Ammon's horn (tissue), 1 donor: ENCODE results near the gene EN1.

Experiments
- DNase-seq: peaks from one replicate; pipeline ENCODE4 v3.0.0-alpha.2; 2016; ENCODE audit warnings: low spot score

Gene EN1

DNA sequence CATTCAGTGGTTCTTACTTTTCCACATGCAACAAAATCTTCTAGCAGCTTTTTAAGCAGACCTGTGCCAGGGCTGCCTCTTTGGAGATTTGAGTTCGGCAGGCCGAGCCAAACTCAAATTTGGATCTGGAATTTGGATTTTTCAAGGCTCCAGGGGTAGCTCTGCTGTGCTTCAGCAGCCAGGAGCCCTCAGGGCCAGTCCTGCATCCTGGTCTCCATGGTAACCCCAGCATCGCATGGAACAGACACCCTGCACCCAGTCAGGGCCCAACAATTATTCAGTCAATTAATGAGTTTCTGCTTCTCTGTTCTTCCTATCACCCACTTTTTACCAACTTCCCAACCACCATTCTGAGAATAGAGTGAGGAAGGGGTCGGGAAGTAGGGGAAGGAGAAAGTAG, 30.0 kb downstream of the EN1 start:
- DNase-seq: no peak

DNA sequence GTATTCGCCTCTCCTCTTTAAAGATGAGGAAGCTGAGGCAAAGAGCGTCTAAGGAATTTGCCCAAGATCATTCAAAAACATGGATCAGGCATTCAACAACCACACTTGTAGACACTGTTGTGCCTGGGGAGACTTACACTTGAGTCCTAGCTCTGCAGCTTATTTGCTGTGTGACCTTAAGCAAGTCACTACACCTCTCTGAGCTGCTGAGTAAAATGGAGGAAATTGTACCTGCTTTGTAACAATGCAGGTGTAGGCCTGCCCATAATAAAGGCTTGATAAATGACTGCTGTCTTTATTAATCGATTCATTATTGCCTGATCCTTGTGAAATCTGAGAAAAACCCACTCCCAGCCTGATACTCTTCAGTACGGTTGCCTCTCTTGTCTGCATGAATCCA, 30.8 kb downstream of the EN1 start:
- DNase-seq: no peak

DNA sequence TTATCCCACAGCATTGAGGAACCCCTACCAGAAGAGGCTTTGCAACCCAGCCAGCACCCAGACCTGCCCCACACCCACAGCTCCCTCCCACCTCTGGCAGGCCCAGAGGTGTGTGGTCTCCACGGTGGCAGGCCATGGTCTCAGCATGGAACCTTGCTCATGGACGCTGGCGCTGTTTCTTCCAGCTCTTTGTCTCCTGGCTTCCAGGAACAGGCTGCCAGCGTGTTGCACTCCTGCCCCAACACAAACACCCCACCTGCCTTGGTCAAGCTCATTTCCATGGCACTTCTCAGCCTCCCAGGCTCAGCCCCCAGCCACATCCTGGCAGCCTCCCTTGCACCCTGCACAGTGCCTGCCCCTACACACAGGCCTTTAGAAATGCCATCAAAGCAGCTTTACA, 31.7 kb downstream of the EN1 start:
- no peak for DNase-seq

DNA sequence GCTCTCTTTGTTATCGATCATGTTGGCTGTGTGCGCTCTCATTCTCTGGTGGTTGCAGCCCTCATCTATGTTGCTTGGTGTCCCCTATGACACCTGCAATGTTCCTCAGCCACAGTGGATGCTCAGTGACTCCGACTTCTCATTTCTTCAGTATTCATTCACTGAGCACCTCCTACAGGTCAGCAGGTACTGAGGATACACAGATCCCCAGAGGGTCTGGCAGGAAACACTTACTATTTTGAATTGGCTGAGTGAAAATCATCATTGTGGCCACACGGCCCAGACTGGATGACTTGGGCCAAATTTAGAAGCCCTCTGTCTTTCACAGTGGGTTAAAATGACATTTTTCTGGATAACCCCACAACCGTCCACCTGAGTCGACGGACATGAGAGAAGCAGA, 32.1 kb downstream of the EN1 start:
- DNase-seq: no peak

DNA sequence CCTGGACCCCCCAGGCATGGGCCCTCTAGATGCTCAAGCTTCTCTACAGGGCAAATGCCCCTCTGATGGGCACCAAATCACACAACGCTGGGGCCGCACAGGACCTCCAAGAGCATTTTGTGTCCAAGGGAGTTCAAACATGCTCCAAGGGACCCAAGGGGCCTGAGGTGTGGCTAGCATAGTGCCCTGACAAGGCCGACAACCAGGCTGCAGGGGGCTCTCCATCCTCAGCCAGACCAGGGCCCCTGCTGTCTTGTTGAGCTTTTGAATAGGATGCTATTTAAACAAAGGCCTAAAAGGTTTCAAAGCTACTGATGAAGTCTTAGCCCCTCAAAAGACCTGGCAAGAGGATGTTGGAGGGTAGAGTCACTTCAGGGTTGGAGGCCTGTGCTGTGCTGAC, 33.1 kb downstream of the EN1 start:
- no peak for DNase-seq

DNA sequence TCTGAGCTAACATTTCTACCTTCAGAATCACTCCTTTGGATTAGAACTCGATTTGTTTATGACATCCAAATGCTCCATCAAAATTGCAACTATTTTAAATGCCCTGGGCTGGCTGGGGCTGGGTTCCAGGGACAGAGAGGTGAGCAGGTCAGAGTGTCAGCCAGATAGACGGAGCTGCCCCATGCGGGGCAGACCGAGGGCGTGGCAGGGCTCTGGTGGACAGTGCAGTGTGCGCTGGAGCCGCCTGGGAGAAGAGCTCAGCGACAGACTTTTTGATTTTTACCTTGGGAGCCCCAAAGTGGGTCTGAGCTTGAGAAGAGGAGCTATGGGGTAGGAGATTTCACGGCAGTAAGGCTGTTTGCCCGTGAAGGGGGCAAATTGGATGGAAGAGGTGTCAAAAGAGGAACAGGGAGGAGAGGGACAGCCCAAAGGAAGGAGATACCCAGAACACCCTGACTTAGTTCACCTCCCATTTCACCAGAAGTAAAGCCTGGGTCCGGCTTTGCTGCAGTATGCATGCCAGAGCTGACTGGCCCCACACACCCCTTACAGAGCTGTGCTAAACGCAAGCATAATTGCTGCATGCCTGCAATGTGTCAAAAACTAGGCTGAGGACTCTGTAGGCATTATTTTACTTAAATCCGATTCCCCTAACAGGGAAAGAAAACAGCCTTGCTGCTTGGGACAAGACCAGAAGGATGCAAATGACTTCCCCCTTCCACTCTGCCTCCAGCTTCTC, 33.7 kb downstream of the EN1 start:
- DNase-seq: no peak

DNA sequence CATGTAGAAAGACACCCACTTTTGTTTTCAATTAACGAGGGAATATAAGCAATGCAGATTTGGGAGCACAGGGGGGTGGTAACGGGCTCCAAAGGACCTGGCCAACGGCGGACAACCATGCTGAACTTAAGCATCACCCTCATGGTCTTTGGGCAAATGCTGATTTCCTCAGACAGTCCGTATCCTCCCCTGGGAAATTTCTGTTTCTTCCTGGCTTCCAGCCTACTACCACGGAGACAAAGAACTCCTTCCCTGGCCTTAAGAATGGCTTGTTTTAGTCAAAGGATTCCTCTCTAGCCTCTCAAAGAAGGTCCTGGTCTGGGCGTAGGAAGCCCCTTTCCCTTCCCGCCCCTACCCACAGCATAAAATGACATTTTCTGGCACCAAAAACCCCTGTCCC, 34.3 kb downstream of the EN1 start:
- DNase-seq: no peak

DNA sequence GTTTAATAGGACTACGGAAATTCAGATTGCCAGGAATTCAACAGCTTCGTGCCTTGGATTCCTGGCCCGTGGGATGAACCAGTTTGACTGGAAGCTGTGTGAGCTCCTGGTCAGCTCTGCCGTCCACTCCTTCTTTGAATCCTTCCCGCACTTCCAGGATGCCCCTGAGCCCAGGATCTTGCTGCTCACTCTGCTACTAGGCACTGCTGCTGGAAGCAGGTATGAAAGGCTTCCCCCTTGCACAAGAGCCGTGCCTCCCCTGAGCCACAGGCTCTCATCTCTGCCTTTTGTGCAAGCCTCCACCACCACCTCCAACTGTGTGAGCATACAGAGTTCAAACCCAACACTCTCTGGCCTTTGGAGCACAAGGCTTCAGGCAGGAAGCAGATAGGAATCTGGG, 34.9 kb downstream of the EN1 start:
- no peak for DNase-seq

DNA sequence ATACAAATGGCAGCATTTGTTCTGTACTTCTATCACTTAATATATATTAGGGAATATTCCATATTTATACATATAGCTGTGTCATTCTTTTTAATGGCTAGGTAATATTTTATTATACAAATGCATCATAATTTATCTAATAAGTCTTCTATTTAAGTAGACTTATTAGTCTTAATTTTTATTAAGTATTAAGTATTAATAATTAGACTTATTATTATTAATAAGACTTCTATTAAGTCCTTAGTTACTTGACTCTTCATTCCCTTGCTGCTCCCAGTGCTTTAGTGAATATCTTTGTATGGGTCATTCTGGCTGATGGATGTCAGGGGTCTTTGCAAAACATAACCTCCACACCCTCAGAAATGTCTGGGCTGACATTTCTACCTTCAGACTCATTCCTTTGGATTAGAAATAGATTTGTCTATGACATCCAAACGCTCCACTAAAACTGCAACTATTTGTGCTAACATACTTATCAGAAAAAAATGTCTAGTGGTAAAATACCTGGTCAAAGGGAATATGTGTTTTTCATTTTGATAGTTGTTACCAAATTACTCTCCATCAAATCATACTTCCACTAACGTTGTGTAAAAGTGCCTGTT, 35.8 kb downstream of the EN1 start:
- DNase-seq: no peak

DNA sequence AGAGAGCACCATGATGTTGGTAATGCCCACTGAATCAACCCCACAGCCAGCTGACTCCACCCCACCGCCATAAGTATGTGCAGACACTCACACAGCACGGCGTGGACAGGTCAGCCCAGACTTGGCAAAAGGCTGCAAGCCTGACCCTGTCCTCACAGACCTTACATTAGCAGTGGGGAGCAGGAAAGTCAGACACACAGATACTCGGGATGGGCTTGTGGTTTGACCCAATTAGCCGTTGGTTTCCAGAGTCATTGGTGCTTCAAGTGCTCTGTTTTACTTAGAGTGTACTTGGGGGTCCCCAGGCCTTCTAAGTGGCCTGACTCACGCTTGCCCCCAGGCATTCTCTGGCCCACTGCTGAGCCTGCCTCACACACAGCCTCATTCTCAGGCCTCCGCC, 36.7 kb downstream of the EN1 start:
- no peak for DNase-seq

DNA sequence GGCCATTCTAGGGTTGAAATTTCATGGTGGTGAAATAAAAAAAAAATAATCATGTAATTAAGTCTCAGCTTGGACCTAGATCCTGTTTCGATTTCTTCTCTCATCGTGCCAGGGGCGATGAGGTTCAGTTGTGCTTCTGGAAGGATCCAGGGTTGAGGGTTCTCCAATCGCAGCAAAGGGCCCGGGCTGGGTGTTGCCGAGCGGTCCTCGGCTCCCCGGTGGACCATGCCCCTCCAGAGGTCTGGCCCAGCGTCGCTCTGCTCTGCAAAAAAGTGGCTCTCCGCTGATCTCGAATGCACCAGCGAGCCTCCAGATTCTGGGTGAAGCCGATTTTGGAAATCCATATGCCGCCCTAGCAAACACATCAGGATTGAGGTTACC, 39.0 kb downstream of the EN1 start:
- DNase-seq: no peak

DNA sequence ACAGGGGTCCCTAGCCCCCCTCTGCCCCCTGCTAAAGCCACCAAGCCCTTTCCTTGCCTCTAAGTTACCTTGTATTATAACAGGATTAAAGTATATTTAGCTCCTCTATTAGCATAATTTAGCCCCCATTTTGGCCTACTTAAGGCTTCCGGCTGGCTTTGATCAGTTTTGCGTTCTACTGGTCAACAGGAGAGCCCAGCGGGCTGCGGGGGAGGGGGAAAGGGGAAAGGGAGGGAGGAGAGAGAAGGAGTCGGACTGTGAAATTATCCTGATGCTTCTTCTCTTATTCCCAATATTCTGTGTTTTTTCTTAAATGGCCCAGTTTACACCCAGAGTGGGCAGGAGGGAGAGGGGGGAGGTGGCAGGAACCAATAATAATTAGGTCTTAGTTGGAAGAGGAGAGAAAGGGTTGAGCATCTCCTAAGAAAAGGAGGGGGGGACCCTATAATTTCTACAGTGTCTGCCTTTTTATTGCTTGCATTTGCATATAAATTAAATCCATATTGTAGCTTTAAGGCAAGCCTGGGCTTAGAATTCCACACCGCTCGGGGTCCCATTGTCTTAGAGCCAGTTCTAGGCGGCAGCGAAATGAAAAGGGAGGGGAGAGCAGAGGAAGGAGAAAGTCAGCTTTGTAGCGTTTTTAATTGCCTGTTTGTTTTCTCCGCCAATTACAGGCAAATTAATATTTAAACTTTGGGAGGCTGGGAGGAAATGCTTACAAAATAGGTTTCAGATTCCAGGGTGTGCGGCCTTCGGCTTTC, 39.6 kb downstream of the EN1 start:
- no peak for DNase-seq

DNA sequence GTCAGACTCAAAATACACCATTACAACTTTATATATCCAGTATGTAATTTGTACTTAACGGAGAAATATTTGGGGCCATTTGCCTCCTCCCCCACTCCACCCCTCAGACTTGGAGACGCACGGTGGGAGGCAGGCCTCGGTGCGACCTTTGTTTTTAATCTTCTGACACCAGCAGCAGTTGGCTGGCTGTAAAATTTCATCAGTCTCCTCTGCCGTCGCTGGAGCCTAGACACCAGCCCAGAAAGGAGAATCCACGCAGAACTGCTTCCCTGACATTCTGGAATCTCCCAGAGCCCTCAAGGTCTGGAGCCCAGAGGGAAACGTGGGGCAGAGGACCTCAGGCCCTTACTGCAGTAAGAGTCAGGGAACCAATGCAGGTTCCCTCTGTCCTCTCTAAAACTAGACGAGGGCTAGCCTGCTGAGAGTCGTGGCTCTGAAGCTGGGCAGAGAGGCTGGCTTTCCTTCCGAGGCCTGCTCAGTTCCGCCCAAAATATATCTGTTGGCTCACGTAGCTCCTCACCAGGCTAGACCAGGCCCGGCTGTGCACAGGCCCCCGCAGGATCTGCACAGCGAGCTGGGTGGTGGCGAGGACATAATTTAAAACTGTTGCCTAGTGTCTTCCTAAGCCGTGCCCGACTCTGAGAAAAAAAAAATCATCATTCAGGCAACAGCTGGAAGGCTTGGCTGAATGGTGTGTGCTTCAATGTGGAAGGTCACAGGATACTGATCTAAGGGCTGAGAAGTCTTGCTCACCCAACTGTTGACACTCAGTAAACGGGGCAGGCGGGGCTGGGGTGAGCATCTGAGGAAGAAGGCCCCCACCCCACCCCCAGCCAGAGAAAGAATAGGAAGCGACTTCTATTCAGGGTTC, 40.4 kb downstream of the EN1 start:
- no peak for DNase-seq

DNA sequence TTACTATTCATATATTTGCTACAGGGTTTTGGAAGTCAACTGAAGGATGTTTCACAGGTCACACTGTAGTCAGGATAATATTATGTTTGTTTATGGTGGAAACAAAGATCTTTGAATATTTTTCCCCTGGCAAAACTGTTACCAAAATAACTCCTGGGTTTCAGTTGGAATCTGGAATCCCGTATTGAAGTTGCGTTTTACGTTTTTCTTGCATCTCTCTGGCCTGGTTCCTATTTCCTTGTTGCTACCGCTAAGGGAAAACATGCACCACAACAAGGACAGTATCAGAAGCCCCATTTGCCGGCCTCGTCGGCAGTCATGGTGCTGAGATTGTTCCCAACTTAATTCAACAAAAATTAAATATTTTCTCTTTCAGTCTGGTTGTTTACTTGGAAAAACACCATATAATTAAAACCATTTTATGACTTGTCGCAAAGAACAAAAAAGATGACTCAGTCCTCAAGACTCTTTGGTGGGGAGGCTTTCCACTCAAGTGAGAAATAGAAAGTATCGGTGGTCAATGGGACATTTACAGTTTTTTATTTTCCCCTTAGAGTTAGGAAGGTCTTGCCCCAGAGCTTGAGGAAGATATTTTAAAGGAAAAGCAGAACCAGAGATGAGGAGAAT, 42.3 kb downstream of the EN1 start:
- no peak for DNase-seq

DNA sequence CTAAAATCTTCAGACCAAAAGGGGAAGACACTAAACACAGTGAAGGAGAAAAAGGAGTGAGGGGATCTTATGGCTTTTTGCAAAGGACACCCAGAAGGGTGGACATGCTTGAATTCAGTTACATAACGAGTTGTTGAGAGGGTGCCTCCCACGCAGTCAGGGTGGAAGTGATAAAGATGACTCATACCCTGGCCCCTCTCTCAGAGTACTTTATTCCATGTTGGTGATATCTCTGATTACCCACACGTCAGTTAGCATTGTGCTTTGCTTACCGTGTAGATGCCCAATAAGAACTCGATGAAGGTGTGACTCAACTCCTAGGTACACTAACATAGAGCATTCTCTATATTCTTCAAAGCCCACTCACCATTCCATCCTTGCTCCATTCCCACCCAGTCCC, 44.4 kb downstream of the EN1 start:
- no peak for DNase-seq

DNA sequence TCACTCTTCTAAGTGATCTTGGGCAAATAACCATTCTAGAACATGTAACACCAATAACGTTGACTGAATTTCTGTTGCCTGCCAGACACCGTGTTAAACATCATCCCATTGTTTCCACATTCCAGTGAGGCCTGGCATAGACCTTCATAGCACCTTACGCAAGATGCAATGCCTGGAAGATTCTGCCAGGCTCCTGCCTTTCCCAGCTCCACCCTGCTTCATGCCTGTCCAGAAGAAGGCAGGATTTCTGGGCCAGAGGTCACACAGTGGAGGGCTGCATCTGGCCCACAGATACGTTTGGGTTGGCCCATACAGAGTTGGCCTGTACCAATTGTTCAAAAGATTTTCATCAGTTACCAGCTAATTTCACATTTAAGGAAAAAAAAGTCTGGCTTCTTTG, 46.3 kb downstream of the EN1 start:
- no peak for DNase-seq

DNA sequence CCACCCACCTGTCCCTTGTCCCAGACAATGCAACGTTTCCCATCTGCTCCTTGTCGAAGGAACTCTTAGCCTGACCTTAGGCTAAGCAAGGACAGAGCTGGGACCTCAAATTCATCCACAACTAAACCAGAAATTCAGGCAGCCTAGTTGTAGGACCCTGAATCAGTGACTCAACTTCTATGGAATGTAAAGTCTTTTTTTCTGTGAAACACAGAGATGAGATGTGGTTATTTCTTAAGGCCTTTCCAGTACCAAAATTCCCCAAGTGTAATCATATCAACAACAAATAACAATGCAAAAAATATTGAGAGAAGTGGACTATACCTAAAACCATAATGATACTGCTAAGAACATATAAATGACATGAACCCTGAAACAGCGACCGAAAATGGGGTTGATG, 46.7 kb downstream of the EN1 start:
- no peak for DNase-seq

DNA sequence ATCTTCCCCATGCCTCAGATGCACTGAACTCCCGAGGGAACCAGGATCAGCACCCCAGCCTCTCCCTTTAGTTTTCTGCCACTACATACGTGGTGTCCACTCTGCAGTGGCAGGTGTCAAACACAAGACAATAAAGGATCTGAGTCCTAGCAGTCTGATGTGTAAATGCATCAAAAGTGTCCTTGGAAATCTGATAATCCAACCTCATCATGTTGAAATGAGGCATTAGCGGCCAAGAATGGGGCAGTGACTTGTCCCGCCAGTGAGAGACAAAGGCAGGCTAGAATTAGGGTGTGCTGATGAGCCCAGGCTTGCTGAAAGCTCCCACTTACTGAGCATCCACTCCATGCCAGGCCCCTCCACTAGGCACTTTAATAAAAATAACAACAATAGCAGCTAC, 52.9 kb downstream of the EN1 start:
- DNase-seq: no peak
